ENCODE data around the gene STX16. TPM values are rescaled to one million over a fixed set of nuclear protein-coding genes. Genes with fewer than 3 reads are reported as not detected.

Gene STX16
- total and polyA plus RNA-seq, 2 of the 13 experiments (the other 11 are each of a cell fraction or from before 2014, with no cell fraction given) = 28.0 to 72.7 TPM

DNA sequence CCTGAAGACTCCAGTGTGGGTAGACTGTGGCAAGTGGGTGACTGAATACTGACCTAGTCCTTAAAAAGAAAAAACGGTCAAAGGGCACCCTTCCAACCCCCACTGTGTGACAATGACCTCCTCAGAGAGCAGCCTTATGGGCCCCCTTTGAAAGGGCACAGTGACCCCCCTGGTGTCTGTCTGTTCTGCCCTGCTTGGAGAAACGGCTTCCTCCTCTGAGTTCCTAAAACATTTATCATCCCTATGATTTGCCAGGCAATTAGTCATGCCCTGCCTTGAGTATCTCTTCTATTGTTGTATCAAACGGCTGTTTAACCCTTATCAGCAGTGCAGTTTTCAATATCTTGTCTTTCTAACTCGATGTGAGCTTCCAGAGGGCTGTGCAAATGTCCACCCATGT, 21.0 kb upstream of the STX16 start:
- CTCF ChIA-PET (ENCODE audit: low intra/inter-chr PET ratio, low total read pairs) = no interaction called here
- no peaks in the 10 kb centered on the region for H3K4me1 ChIP-seq (ENCODE audit: insufficient read depth, low read length)
- H3K27ac ChIP-seq (ENCODE audit: extremely low read length, insufficient read depth, low read length) = no peak overlapping the region
- H2AFZ ChIP-seq (ENCODE audit: low read length) = no peak overlapping the region
- H3K79me2 ChIP-seq (ENCODE audit: insufficient read depth, low read length) = no peaks in the 10 kb centered on the region
- FAIRE-seq (no peak), DNase-seq (ENCODE audit: low spot score) (no peak), ATAC-seq (no peak)
- in situ Hi-C loops (cut with HindIII; ENCODE audit: extremely low pct_ligation_motif_present, low pct_unique_long_range_greater_than_20kb) = no loop called here
- BruUV-seq (replicated peaks) = no TSS peak
- H3K4me2 ChIP-seq (ENCODE audit: low read depth, low read length) = no peak overlapping the region
- H3K4me3 ChIP-seq (replicated peaks in 1 of 3; ENCODE audit: insufficient read depth in 1 of 3, low read depth in 2 of 3, low read length in 3 of 3) = no peak overlapping the region
- H3K27me3 ChIP-seq (ENCODE audit: control insufficient read depth in 1 of 2, insufficient read depth in 2 of 2, low read length in 2 of 2) = peaks cover 4 to 96% of the 10 kb centered on the region in 2 experiments; a peak in 4 of 5 replicates
- no peak overlapping the region for H3K9ac ChIP-seq (ENCODE audit: insufficient read depth, low read depth, low read length)
- POLR2A ChIA-PET = no interaction called here
- no peaks in the 10 kb centered on the region for H4K20me1 ChIP-seq (ENCODE audit: insufficient read depth, low read length)
- no peaks in the 10 kb centered on the region for H3K36me3 ChIP-seq (replicated peaks in 1 of 2; ENCODE audit: control insufficient read depth in 1 of 2, insufficient read depth in 2 of 2, low read length in 2 of 2)
- WGBS (ENCODE audit: low lambda C conversion rate) = 2% methylated on average over 4 of the region's 4 CpGs
- intact Hi-C loops (cut with micrococcal nuclease; ENCODE audit: unreplicated experiment) = no loop called here
- no peaks in the 10 kb centered on the region for H3K9me3 ChIP-seq (ENCODE audit: low read length)
- no peak for TF ChIP-seq ZNF644 (CRISPR knock-in tag; IDR thresholded peaks at IDR 0.05; ENCODE audit: low read depth)
- TF ChIP-seq E2F1 (CRISPR knock-in tag; IDR thresholded peaks at IDR 0.05) = no peak
- no peak for TF ChIP-seq KLF16 (CRISPR knock-in tag; IDR thresholded peaks at IDR 0.05)
- no peak for TF ChIP-seq NR1H2 (CRISPR knock-in tag; IDR thresholded peaks at IDR 0.05; ENCODE audit: borderline replicate concordance, low read depth)
- TF ChIP-seq SMAD3 (CRISPR knock-in tag; IDR thresholded peaks at IDR 0.05) = no peak
- TF ChIP-seq, protein P1, sequence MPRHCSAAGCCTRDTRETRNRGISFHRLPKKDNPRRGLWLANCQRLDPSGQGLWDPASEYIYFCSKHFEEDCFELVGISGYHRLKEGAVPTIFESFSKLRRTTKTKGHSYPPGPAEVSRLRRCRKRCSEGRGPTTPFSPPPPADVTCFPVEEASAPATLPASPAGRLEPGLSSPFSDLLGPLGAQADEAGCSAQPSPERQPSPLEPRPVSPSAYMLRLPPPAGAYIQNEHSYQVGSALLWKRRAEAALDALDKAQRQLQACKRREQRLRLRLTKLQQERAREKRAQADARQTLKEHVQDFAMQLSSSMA (CRISPR knock-in tag; IDR thresholded peaks at IDR 0.05) = no peak
- TF ChIP-seq RELA (CRISPR knock-in tag; IDR thresholded peaks at IDR 0.05) = no peak
- TF ChIP-seq HNRNPH1 (optimal IDR thresholded peaks at IDR 0.05; ENCODE audit: low read depth, low read length) = no peak
- no peak for TF ChIP-seq TBX3 (IDR thresholded peaks at IDR 0.05; ENCODE audit: borderline replicate concordance)
- no peak for TF ChIP-seq TRIM24 (CRISPR knock-in tag; IDR thresholded peaks at IDR 0.05)
- no peak for TF ChIP-seq ZNF687 (CRISPR knock-in tag; IDR thresholded peaks at IDR 0.05)
- TF ChIP-seq TOE1 (CRISPR knock-in tag; IDR thresholded peaks at IDR 0.05) = no peak
- TF ChIP-seq, protein P2, sequence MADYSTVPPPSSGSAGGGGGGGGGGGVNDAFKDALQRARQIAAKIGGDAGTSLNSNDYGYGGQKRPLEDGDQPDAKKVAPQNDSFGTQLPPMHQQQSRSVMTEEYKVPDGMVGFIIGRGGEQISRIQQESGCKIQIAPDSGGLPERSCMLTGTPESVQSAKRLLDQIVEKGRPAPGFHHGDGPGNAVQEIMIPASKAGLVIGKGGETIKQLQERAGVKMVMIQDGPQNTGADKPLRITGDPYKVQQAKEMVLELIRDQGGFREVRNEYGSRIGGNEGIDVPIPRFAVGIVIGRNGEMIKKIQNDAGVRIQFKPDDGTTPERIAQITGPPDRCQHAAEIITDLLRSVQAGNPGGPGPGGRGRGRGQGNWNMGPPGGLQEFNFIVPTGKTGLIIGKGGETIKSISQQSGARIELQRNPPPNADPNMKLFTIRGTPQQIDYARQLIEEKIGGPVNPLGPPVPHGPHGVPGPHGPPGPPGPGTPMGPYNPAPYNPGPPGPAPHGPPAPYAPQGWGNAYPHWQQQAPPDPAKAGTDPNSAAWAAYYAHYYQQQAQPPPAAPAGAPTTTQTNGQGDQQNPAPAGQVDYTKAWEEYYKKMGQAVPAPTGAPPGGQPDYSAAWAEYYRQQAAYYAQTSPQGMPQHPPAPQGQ (CRISPR knock-in tag; IDR thresholded peaks at IDR 0.05; ENCODE audit: borderline replicate concordance) = no peak
- TF ChIP-seq HES4 (CRISPR knock-in tag; IDR thresholded peaks at IDR 0.05; ENCODE audit: borderline replicate concordance) = no peak
- no peak for TF ChIP-seq KDM5A (IDR thresholded peaks at IDR 0.05; ENCODE audit: borderline replicate concordance, low read length)
